Stimulated activated CD8-positive, alpha-beta memory T cell treated with anti-CD3 and anti-CD28 coated beads, Interleukin-7, amount 100 ng/mL, for 48 hours (primary cell): ENCODE data around the gene CPHXL.

ENCODE experiments used
- DNase-seq, 2 donors: peaks; one replicate each; pipeline ENCODE4 v3.0.0-alpha.2; 2020; ENCODE audit warnings: low read depth in 1 of 2; ENCODE audit errors: extremely low read depth in 1 of 2

The CPHXL gene

DNA sequence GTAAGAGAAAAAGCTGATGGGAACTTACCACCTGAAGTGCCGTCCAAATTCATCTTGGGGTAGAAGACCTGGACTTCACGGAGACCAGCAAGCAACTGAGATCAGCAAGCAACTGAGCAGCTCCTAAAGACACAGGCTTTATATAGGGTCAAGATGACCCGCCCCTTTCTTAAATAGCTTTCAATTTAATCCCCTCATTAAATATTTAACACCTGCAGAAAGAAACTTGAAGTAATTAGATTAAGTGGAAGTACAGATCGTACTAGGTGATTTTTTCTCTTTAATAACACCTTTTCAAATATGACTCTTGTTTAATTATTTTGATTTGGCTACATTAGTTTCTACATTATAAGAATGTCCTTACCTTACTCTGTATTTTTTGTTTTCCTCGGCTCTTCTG, at the start of gene CPHXL:
TSS of gene CPHXL (minus strand) at position 101 of the 400 bp plus-strand sequence. CDS start at position 53, 48 bp downstream.
- no peak for DNase-seq

- no peak for DNase-seq
Measured at GRCh38 chr16:75774197-75774596, 47.9 kb upstream of the CPHXL start.

- no peak for DNase-seq
Measured at GRCh38 chr16:75770051-75770450, 43.8 kb upstream of the CPHXL start.

DNA sequence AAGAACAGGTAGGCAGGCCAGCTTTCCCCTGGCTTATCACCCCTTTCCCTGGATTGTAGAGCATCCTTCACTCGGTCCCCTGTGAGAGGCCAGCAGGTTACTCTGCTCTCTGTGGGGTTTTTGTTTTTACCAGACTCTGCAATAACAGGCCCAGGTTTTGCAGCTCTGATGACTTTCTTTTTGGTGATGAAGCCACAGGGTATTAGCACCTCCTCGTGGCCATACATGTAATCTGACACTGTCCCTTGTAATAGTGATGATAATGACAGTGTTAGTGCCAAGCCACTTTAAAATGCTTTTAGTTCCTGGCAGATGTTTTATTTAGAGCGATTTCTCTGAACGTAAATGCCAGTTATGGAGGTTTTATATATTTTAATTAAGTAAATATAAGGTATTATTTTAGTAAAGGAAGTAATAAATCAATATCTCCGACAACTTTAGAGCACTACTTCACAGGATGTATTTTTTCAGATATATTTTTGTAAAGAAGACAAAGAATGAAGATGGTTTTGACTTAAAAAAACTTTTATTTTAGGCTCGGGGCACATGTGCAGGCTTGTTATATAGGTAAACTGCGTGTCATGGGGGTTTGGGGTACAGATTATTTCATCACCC, 38.0 kb upstream of the CPHXL start:
- DNase-seq, result peak in 1 of 2 donors; percentile 18

- DNase-seq, result no peak
Measured at GRCh38 chr16:75763204-75763603, 36.9 kb upstream of the CPHXL start.

- no peak for DNase-seq
Measured at GRCh38 chr16:75762746-75763145, 36.5 kb upstream of the CPHXL start.

DNA sequence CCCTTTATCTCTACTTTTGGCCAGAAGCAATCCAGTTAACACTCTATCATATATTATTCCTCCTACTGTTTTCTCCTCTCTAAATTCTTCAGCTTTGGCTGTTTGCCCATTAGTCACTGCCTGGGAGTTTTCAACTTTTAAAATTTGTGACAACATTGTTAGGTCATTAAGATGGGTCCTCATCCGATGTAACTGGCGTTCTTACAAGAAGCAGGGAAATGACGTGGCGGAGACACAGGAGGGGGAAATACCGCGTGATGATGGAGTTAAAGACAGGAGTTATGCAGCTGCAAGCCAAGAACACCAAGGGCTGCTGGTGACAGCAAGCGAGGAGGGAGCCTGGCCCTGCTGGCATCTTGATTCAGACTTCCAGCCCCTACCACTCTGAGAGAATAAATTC, 34.8 kb upstream of the CPHXL start:
- DNase-seq, result no peak

- DNase-seq, result no peak
Measured at GRCh38 chr16:75760018-75760519, 33.8 kb upstream of the CPHXL start.

GRCh38 chr16:75758215-75758614, 31.9 kb upstream of the CPHXL start:
- no peak for DNase-seq

DNA sequence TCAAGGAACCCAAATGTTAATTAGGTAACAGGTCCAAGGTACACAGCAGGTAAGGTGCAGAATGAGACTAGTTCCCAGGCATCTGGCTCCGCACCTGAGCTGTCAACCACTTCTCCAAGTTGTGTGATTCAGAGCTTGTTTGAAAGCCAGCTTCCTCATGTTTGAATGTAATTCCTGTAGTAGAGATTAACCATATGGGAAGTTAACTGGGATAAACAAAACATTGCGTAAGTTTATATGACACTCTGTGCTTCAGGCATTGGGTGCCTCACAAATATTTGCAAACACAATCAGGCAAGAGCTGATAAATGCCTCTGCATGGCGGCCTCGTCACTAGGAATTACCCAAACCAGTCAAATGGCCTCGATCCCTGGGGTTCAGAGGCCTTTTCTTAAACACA, 27.9 kb upstream of the CPHXL start:
- DNase-seq, result no peak

DNA sequence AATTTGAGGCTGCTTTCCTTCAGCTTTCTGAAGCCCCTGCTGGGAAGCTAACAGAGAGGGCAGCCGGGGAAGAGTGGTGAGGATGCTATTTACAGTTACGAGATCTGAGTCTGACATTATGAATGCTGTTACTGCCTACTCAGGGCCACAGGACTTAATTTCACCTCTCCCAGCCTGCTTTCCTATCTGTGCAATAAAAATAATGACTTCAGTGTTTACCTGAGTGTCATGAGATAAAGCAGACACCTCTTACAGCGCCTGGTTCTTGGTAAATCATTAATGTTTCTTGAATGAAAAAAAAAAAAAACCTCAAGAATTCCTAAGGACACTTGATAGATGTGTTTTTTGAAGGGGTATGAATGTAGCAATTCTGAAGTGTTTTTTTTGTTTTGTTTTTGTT, 24.2 kb upstream of the CPHXL start:
- no peak for DNase-seq

- no peak for DNase-seq
Measured at GRCh38 chr16:75746359-75746758, 20.1 kb upstream of the CPHXL start.

DNA sequence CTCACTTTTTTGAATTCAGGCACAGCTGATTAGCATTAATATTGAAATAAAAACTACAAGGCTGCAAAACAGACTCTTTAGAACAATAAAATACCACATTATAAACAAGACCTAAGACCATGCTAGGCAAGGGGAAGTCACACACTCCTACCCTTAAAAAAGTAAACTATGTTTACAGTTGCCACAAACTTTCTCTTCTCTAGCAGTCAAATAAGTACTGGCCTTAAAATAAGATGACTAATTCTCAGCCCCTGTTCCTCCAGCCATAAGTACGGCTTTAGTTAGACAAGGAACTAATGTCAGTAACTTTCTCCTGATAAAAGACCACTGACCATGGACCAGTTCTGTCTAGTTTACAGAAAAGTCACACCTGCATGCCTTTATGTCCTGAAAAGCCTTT, 19.5 kb upstream of the CPHXL start:
- DNase-seq, result no peak

GRCh38 chr16:75745242-75745641, 19.0 kb upstream of the CPHXL start:
- DNase-seq, result no peak

DNA sequence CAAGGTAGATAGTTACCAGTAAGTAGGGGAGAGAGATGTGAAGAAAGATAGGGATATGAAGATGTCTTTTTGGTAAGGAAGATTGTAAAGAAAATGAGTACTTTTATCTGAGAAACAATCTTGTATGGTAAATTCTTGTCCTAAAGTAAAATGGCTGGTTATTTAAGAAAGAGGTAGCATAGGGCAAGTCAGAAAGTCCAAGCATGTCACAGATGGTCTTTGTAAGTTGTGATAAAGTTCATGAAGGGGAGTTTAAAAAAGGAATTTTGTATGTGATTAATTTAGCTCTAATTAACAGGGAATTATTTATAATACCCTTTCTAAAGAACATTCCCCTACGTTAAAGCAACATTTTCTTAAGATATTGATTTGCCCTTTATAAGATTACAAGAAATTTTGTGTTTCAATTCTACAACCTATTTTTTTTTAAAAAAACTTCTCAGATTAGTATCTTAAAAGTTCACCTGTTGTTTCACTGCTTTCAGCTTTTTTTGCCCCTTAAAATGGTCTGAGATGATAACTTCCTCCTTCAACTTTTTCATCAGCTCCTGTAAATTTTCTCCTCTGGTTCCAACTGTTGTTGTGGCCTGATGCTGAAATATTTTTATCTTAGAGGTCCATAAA, 16.2 kb upstream of the CPHXL start:
- DNase-seq, result no peak

GRCh38 chr16:75733305-75734211, 7.3 kb upstream of the CPHXL start:
- no peak for DNase-seq

GRCh38 chr16:75732871-75733270, 6.6 kb upstream of the CPHXL start:
- DNase-seq, result no peak

GRCh38 chr16:75727221-75727620, 931 bp upstream of the CPHXL start:
- no peak for DNase-seq

- DNase-seq, result no peak
Measured at GRCh38 chr16:75718452-75718851, 7.8 kb downstream of the CPHXL start.

DNA sequence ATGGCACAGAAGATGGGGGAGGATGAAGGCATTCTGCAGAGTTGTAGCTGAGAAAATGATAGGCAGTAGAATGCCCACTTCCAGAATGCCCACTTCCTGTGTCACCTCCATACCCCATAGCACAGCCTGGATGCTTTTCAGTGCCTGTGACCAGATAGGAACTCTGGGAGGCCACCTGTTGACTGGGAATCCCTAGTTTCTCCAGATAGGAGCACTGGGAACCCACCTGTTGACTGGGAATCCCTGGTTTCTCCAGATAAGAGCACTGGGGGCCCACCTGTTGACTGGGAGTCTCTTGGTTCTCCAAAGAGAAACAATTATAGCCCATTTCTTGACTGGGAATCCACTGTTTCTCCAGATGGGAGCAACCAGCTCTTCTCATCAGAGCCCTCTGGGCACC, 11.6 kb downstream of the CPHXL start:
- no peak for DNase-seq

GRCh38 chr16:75710344-75710743, 15.9 kb downstream of the CPHXL start:
- no peak for DNase-seq

GRCh38 chr16:75703306-75703705, 23.0 kb downstream of the CPHXL start:
- DNase-seq, result no peak
